RWPE2 (cell line): Measurements from ENCODE around the gene TMEM232.

ENCODE experiments used
- ATAC-seq: fragments of 200-7000 bp; cut with Tn5 transposase; 3 replicates; pipeline ENCODE4 v1.9.1; 2021; ENCODE audit warnings: low read depth
- DNase-seq: peaks from one replicate; pipeline ENCODE4 v3.0.0-alpha.2; 2020; ENCODE audit warnings: low spot score
- H3K27ac ChIP-seq: fragments of 450-650 bp; 2 replicates; pipeline ENCODE4 v1.5.1; 2017; ENCODE audit warnings: mild to moderate bottlenecking; ENCODE audit not compliant: poor library complexity, severe bottlenecking
- H3K27me3 ChIP-seq: fragments of 250-450 bp; sonication (Bioruptor Pico); 2 replicates; pipeline ENCODE4 v1.5.1; 2021; ENCODE audit warnings: mild to moderate bottlenecking, moderate library complexity; ENCODE audit not compliant: insufficient read depth, poor library complexity, severe bottlenecking
- H3K36me3 ChIP-seq: fragments of 250-450 bp; sonication (Bioruptor Pico); 2 replicates; pipeline ENCODE4 v1.5.1; 2020; ENCODE audit warnings: low read depth, mild to moderate bottlenecking, moderate library complexity
- H3K4me1 ChIP-seq: fragments of 250-450 bp; sonication (Bioruptor Pico); 2 replicates; pipeline ENCODE4 v1.5.1; 2021; ENCODE audit warnings: mild to moderate bottlenecking, moderate library complexity; ENCODE audit not compliant: insufficient read depth, poor library complexity, severe bottlenecking
- H3K4me3 ChIP-seq: fragments of 250-450 bp; sonication (Bioruptor Pico); 2 replicates; pipeline ENCODE4 v1.5.1; 2021; ENCODE audit warnings: mild to moderate bottlenecking, moderate library complexity; ENCODE audit not compliant: severe bottlenecking
- H3K9me3 ChIP-seq: fragments of 250-450 bp; sonication (Bioruptor Pico); 2 replicates; pipeline ENCODE4 v1.5.1; 2021; ENCODE audit warnings: mild to moderate bottlenecking, moderate library complexity; ENCODE audit not compliant: severe bottlenecking
- CTCF ChIP-seq: fragments of 450-650 bp; IDR thresholded peaks from one replicate; pipeline ENCODE4 v1.5.1; 2017; ENCODE audit warnings: mild to moderate bottlenecking, moderate library complexity; ENCODE audit not compliant: poor library complexity, severe bottlenecking

Gene TMEM232

GRCh38 chr5:110653231-110653970 is 73.1 kb downstream of the TMEM232 start:
- no peaks in the 10 kb centered on the region for H3K9me3 ChIP-seq
- no peak overlapping the region for H3K27ac ChIP-seq
- no peak for TF ChIP-seq CTCF
- no peak overlapping the region for H3K4me3 ChIP-seq
- DNase-seq (no peak), ATAC-seq (no peak)
- no peaks in the 10 kb centered on the region for H3K4me1 ChIP-seq
- no peaks in the 10 kb centered on the region for H3K36me3 ChIP-seq
- no peaks in the 10 kb centered on the region for H3K27me3 ChIP-seq

- ATAC-seq (no peak), DNase-seq (no peak)
- no peaks in the 10 kb centered on the region for H3K9me3 ChIP-seq
- H3K4me1 ChIP-seq = no peaks in the 10 kb centered on the region
- no peaks in the 10 kb centered on the region for H3K36me3 ChIP-seq
- H3K4me3 ChIP-seq = no peak overlapping the region
- TF ChIP-seq CTCF = no peak
- H3K27ac ChIP-seq = no peak overlapping the region
- H3K27me3 ChIP-seq = no peaks in the 10 kb centered on the region
Measured at GRCh38 chr5:110651507-110651906, 75.0 kb downstream of the TMEM232 start.

- H3K4me1 ChIP-seq = peaks cover 3% of the 10 kb centered on the region
- H3K27me3 ChIP-seq = no peaks in the 10 kb centered on the region
- TF ChIP-seq CTCF = no peak
- H3K27ac ChIP-seq = no peak overlapping the region
- no peak for DNase-seq
- ATAC-seq = no peak
- H3K4me3 ChIP-seq = no peak overlapping the region
- no peaks in the 10 kb centered on the region for H3K36me3 ChIP-seq
- no peaks in the 10 kb centered on the region for H3K9me3 ChIP-seq
Measured at GRCh38 chr5:110644357-110644756, 82.1 kb downstream of the TMEM232 start.

- H3K36me3 ChIP-seq = no peaks in the 10 kb centered on the region
- no peak overlapping the region for H3K27ac ChIP-seq
- no peaks in the 10 kb centered on the region for H3K9me3 ChIP-seq
- H3K4me3 ChIP-seq = no peak overlapping the region
- no peak for ATAC-seq
- H3K27me3 ChIP-seq = peaks cover 7% of the 10 kb centered on the region
- TF ChIP-seq CTCF = no peak
- no peaks in the 10 kb centered on the region for H3K4me1 ChIP-seq
- no peak for DNase-seq
Measured at GRCh38 chr5:110638970-110639902, 87.2 kb downstream of the TMEM232 start.
